Ecto neural progenitor cell (in vitro differentiated cells): Measurements from ENCODE around the gene STARD13.
"Not testable (repeated sequence)": the region's sequence is repeated elsewhere in the genome, so short reads cannot be mapped to it uniquely, and the experiment has no call there.

Experiments used
- DNase-seq: peaks from one replicate; pipeline ENCODE4 v3.0.0-alpha.2; 2018; ENCODE audit warnings: low spot score

Gene STARD13

GRCh38 chr13:33174931-33175330 lies 110.6 kb downstream of the STARD13 start:
- no peak for DNase-seq

DNA sequence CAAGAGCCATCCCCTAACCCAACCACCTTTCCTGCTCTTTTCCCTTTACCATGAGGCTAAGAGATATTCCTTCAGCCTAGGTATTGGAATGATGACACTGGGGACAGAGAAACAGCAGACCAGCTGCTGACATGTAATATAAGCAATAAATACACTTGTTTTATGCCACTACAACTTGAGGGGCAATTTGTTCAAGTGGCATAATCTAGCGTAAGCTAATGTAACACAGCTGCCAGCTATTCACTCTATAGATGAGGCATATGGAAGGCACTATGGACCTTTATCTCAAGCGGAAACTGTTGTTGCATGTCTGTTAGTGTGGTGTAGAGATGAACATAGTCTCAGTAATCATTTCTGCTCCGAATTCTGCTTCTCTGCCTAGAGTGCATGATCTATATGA lies 111.1 kb downstream of the STARD13 start:
- no peak for DNase-seq

- no peak for DNase-seq
Observed at GRCh38 chr13:33172911-33173310, 112.6 kb downstream of the STARD13 start.

- no peak for DNase-seq
Observed at GRCh38 chr13:33172400-33172799, 113.2 kb downstream of the STARD13 start.

DNA sequence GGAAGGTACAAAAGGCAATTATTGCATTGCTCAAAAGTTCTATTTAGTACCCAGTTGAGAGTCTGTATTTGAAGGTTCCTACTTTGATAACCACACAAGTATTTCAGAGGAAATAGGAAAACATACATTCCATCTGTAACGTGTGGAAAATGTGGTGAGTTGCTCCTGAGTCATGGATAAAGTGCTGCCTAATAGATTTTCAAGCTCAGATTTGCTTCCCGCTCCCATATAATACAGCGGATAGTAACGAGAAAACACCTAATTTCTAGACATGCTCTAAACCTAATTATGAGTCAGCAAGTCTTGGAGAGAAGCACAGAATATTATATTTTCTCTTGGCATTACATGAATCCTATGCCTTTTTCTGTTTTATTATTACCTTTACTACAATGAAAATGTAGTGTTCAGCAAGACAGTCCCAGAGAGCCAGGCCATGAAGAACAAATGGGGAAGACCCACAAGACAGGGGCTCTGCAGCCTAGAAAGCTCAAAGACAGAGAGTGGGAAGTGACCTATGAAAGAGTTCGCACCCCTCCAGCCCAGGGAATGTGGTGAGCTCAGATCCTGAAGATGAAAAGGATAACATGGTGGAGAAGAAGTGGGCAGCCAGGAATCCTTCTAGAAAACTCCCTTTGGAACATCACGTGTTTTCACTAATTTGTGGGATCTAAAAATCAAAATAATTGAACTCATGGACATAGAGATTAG lies 116.1 kb downstream of the STARD13 start:
- DNase-seq = no peak

- DNase-seq = no peak
Observed at GRCh38 chr13:33168321-33168960, 117.1 kb downstream of the STARD13 start.

DNA sequence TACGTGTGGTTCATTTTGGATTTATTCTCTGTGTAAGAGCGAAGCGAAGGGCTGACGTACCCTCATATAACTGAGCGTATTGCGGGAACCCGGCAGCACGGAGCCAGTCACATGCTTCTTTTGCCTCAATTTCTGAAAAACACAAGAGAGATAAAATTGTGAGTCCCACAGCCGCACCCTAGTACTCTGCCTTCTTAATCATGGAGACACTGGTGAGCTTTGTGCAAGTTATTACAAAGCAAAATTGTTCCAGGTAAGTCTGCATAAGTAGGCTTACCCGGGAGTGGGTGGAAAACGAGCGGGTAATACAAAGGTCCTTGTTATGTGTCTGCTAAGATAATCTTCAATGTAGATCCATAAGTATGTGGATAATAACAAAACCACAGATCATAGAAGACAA lies 118.1 kb downstream of the STARD13 start:
- no peak for DNase-seq

DNA sequence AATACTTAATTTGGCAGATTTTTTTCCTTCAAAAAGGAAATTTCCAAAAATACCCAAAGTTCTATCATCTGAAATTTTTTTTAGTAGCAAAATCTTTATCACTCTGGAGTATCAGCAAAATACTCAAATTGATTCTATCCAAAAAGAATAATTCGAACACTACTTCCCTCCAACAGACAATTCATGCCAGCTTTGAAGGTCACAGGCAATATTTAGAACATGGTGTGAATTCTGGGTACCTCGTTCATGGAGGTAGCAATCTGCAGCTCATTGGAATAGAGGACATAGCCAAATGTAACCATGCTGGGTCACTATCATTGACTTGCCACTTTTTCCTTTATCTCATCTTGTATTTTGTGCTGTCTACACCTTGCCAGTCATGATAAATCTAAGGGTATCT lies 119.8 kb downstream of the STARD13 start:
- no peak for DNase-seq

DNA sequence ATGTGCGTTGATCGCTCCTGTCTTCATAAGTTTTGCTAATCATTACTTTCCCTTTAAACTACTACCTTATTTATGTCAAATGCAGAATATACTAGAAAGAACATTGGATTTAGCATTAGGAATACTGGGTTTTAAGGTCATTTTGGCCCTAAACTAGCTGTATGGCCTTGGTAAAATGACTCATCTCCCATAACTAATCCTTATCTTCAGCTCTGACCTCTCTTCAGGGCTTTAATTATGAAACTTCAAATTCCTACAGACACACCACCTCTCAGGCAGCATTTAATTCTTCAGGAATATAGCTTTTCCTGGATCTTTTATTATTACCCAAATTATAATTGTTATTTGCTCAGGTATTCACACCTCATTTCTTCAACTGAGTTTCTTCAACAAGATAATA lies 121.2 kb downstream of the STARD13 start:
- no peak for DNase-seq

GRCh38 chr13:33162725-33163124 lies 122.8 kb downstream of the STARD13 start:
- not testable (repeated sequence) for DNase-seq

- DNase-seq = no peak
Observed at GRCh38 chr13:33158816-33159215, 126.7 kb downstream of the STARD13 start.

DNA sequence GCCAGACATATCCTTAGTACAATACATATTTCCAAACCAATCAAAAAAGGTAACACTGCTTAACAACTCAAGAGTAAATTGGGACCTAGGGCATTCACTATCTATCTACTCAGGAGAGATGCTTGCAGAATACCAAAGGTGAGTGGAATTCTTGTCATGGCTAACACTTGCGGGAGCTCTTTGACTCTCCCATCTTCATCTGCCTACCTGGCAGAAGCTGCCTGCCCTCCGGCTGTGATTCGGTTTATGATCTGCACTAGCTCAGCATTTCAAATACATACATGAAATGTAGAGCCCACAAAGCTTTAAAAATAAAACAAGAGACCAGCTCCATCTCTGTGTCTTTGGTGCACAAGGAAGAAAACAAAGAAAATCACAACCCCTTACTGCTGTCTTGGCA lies 127.3 kb downstream of the STARD13 start:
- no peak for DNase-seq

- DNase-seq = no peak
Observed at GRCh38 chr13:33154911-33155310, 130.6 kb downstream of the STARD13 start.

- no peak for DNase-seq
Observed at GRCh38 chr13:33153421-33154404, 131.8 kb downstream of the STARD13 start.

- DNase-seq = no peak
Observed at GRCh38 chr13:33152389-33152788, 133.2 kb downstream of the STARD13 start.

DNA sequence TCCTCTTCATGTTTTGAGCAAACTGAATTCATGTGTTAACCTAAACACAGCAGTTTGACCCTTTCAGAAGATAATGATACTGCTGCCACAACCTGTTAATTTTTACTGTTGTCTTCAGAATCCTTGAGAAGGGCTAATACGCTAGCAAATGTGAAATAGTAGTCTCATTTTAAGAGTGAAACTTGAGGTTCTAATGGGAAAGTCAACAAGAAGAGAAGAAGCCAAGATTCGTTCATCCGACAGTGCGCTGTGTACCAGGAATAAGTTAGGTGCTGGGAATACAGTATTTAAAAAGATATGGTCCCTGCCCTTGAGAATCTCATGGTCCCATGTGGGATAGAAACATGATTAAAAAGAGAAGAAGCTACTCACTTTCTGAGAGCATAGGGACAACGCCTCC lies 134.9 kb downstream of the STARD13 start:
- DNase-seq = no peak

DNA sequence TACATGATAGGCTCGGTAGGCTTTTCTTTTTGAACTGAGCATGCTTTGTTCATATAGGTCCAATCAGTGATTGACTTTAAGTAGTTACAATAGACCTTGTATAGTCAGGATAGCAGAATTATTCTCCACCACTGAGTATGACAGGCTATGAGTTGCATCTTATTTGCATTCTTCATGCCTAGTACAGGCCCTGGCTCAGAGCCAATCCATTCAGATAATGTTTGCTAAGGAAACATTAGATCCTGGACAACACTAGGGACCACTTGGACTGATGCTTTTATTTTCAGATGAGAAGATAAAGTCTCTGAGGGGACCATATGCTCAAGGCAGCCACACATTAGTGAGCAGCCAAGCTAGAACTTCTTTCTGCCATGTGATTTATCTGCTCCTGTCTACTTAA lies 135.4 kb downstream of the STARD13 start:
- no peak for DNase-seq

GRCh38 chr13:33147832-33148231 lies 137.7 kb downstream of the STARD13 start:
- DNase-seq = no peak

DNA sequence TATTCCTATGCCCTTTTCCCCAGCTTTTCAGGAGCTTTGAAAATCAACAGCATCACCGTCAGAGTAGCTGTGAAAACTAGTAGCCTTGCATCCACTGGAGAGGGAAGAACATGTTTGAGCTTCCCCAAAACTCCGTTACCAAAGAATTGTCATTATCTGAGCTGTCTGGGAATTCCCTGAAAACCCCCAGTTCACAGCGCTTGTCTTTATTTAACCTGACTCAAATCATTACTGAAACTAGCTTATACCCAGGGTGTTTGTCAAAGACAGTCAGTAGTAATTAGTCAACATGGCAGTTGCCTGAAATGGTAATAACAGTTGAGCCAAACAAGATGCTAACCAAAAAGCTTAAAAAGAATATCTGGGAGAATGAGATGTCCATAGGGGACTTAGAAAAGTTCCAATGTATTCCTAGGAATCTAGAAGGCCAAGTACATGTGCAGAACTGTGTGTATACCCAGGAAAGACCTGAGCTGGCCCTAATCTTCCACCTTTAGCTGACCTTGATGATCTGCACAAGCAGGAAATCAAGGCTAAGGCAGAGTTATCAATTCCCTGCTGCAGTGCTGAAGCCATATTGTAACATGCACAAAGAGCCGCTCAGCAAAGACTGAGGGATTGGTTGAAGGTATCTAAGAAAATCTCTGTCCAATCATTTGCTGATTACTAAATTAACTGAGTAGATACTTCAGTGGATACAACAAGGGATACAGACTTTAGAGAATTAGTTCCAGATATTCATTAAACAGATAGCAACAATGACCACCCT lies 138.5 kb downstream of the STARD13 start:
- no peak for DNase-seq

DNA sequence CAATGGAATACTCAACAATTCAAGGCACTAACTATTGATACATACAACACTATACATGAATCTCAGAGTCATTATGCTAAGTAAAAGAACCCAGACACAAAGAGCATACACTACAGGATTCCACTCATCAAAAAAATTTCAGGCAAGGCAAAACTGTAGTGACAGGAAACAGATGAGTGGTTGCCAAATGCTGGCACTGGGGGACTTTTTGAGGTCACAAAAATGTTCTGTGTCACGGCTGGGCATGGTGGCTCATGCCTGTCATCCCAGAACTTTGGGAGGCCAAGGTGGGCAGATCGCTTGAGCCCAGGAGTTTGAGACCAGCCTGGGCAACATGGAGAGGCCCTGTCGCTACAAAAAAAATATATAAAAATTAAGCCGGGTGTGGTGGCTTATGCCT lies 139.9 kb downstream of the STARD13 start:
- DNase-seq = no peak

GRCh38 chr13:33144358-33144784 lies 141.2 kb downstream of the STARD13 start:
- no peak for DNase-seq
